ENCODE results near the gene SHISAL2A. TPM values are rescaled to one million over a fixed set of nuclear protein-coding genes. Genes with fewer than 3 reads are reported as not detected.

Gene SHISAL2A
- total and polyA plus RNA-seq, 5 donors from 2014 or later: 4.3 to 27.2 (median 5.9) TPM

DNA sequence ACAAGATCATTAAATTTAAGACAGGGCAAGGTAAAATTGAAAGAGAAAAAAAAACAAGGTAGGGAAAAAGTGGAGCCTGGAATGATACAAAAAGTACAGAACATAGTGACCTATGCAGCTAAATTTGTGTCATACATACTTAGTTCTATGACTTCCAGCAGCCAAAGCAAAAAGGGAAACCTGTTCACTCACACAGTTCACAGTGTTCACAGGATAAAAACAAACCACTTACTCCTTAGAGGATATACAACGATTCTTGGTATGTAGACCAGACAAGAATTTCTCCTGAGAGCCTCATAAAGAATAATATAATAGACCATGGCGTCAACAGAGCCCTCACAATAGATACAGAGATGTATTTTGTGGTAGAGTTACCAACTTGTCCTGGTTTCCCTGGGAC is 37.6 kb downstream of the SHISAL2A start:
- H3K27me3 ChIP-seq (ENCODE audit: control insufficient read depth, insufficient read depth, low read length): no peaks in the 10 kb centered on the region
- H3K9me3 Mint-ChIP-seq: no peaks in the 10 kb centered on the region
- H3K27ac Mint-ChIP-seq: no peak overlapping the region
- no peak overlapping the region for H3K4me3 Mint-ChIP-seq
- H3K4me1 ChIP-seq (ENCODE audit: control insufficient read depth, insufficient read depth, low read length, poor library complexity, severe bottlenecking): no peaks in the 10 kb centered on the region
- no peaks in the 10 kb centered on the region for H3K27me3 Mint-ChIP-seq
- H3K36me3 ChIP-seq (ENCODE audit: control insufficient read depth, insufficient read depth, low read length): peaks cover 30% of the 10 kb centered on the region
- no peak overlapping the region for H3K4me3 ChIP-seq (ENCODE audit: low read depth, low read length)
- H3K9me3 ChIP-seq (ENCODE audit: control insufficient read depth in 2 of 2, low read length in 2 of 2): no peaks in the 10 kb centered on the region
- H3K36me3 Mint-ChIP-seq: peaks cover 36% of the 10 kb centered on the region
- H3K4me1 Mint-ChIP-seq: peaks cover 0 to 11% (median 4%) of the 10 kb centered on the region in 4 donors
- no peak overlapping the region for H3K27ac ChIP-seq (ENCODE audit: insufficient read depth, low read length, poor library complexity, severe bottlenecking)
- ATAC-seq (ENCODE audit: low read depth in 2 of 2) (no peak), DNase-seq (no peak)

DNA sequence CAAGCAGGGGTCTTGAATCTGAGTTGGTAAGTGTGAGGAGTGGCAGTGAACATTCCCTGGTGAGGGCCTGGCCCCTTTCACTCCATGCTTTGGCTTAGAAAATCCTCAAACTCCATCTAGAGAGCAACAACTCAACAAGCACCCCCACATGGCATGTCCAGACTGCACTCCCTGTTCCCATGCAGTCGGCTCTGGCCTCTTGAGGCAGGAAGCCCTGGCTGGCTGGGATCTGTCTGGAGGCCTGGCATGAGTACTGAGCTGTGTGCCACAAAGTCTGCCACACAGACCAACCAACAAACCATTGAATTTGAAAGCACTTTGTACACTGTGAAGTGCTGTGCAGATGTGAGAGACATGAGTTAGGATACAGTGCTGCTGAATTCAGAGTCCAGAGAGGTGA is 40.0 kb downstream of the SHISAL2A start:
- Histone ChIP-seq H3K36me3 (ENCODE audit: control insufficient read depth, insufficient read depth, low read length) (peaks cover 24% of the 10 kb centered on the region), H3K4me1 (ENCODE audit: control insufficient read depth, insufficient read depth, low read length, poor library complexity, severe bottlenecking) (no peaks in the 10 kb centered on the region), H3K27me3 (ENCODE audit: control insufficient read depth, insufficient read depth, low read length) (no peaks in the 10 kb centered on the region), H3K27ac (ENCODE audit: insufficient read depth, low read length, poor library complexity, severe bottlenecking) (no peak overlapping the region), H3K4me3 (ENCODE audit: low read depth, low read length) (no peak overlapping the region), H3K9me3 (ENCODE audit: control insufficient read depth in 2 of 2, low read length in 2 of 2) (no peaks in the 10 kb centered on the region)
- Mint-ChIP-seq H3K27me3 (no peaks in the 10 kb centered on the region), H3K4me3 (no peak overlapping the region), H3K4me1 (peaks cover 0 to 9% (median 4%) of the 10 kb centered on the region in 4 donors), H3K9me3 (no peaks in the 10 kb centered on the region), H3K27ac (peak overlapping the region in 1 of 3 donors; percentile 29), H3K36me3 (peaks cover 38% of the 10 kb centered on the region)
- ATAC-seq (ENCODE audit: low read depth in 2 of 2) (no peak), DNase-seq (no peak)

DNA sequence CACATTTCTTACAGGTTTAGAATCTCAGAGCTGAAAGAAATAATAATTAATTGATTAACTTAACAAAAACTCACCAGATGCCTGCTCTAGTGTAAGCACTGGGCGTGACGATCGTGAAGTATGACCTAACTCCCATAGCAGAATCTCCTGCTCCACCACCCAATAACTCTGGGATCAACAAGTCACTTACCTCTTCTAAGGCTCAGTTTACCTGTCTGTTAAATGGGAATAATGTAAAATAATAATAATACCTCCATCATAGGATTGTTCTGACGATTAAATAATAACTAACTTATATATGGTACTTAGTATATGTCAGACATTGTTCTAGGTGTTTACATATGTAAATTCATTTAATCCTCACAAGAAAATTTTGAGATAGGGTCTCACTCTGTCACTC is 40.5 kb downstream of the SHISAL2A start:
- Mint-ChIP-seq H3K36me3 (peaks cover 35% of the 10 kb centered on the region), H3K27ac (peak overlapping the region; percentile 48 to 75 (median 60)), H3K4me1 (peaks cover 0 to 9% (median 4%) of the 10 kb centered on the region in 4 donors), H3K4me3 (no peak overlapping the region), H3K27me3 (no peaks in the 10 kb centered on the region), H3K9me3 (no peaks in the 10 kb centered on the region)
- DNase-seq (no peak), ATAC-seq (ENCODE audit: low read depth in 2 of 2) (no peak)
- Histone ChIP-seq H3K36me3 (ENCODE audit: control insufficient read depth, insufficient read depth, low read length) (peaks cover 19% of the 10 kb centered on the region), H3K27me3 (ENCODE audit: control insufficient read depth, insufficient read depth, low read length) (no peaks in the 10 kb centered on the region), H3K9me3 (ENCODE audit: control insufficient read depth in 2 of 2, low read length in 2 of 2) (no peaks in the 10 kb centered on the region), H3K27ac (ENCODE audit: insufficient read depth, low read length, poor library complexity, severe bottlenecking) (no peak overlapping the region), H3K4me3 (ENCODE audit: low read depth, low read length) (no peak overlapping the region), H3K4me1 (ENCODE audit: control insufficient read depth, insufficient read depth, low read length, poor library complexity, severe bottlenecking) (no peaks in the 10 kb centered on the region)

GRCh38 chr1:52674497-52675384 is 41.8 kb downstream of the SHISAL2A start:
- no peak overlapping the region for H3K4me3 ChIP-seq (ENCODE audit: low read depth, low read length)
- Mint-ChIP-seq H3K9me3 (no peaks in the 10 kb centered on the region), H3K27me3 (no peaks in the 10 kb centered on the region), H3K27ac (peak overlapping the region; percentile 60 to 87 (median 78)), H3K4me1 (peaks cover 0 to 9% (median 4%) of the 10 kb centered on the region in 4 donors), H3K4me3 (no peak overlapping the region), H3K36me3 (peaks cover 32% of the 10 kb centered on the region)
- no peak overlapping the region for H3K27ac ChIP-seq (ENCODE audit: insufficient read depth, low read length, poor library complexity, severe bottlenecking)
- H3K4me1 ChIP-seq (ENCODE audit: control insufficient read depth, insufficient read depth, low read length, poor library complexity, severe bottlenecking): no peaks in the 10 kb centered on the region
- ATAC-seq (ENCODE audit: low read depth in 2 of 2): peak; percentile 44 to 50
- no peaks in the 10 kb centered on the region for H3K9me3 ChIP-seq (ENCODE audit: control insufficient read depth in 2 of 2, low read length in 2 of 2)
- DNase-seq: peak in 1 of 3 donors; percentile 53
- H3K27me3 ChIP-seq (ENCODE audit: control insufficient read depth, insufficient read depth, low read length): no peaks in the 10 kb centered on the region
- peaks cover 13% of the 10 kb centered on the region for H3K36me3 ChIP-seq (ENCODE audit: control insufficient read depth, insufficient read depth, low read length)

DNA sequence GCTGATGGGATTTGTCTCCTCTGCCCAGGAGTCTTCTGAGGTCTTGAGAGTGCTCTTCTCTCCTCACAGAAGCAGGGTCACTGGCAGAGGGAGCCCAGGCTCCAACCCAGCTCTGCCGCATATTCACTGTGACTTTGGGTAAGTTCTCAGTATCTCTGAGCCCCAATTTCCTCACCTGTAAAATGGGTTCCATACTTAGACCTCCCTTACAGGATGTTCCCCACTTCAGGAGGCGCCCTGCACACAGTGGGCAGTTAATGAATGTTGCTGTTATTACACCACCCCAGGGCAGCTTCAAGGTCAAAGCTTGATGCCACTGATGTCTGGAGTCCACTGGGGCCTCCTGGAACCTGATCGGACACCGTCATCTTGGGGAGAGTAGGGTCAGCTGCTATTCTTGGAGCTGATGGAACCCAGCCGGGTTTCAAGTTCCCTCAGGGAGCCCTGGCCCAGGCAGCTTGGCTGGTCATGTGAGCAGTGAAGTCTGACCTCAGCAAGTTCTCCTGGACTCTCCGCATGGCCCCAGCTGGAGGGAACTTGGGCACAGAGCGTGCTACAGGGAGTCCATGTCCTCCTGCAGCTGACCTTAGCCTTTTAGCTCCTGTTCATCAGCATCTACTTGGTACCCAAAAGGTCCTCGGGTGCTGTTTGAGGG is 43.4 kb downstream of the SHISAL2A start:
- ATAC-seq (ENCODE audit: low read depth in 2 of 2) (no peak), DNase-seq (no peak)
- Mint-ChIP-seq H3K4me1 (peaks cover 0 to 9% (median 5%) of the 10 kb centered on the region in 4 donors), H3K9me3 (no peaks in the 10 kb centered on the region), H3K27me3 (no peaks in the 10 kb centered on the region), H3K4me3 (no peak overlapping the region), H3K27ac (peak overlapping the region in 1 of 3 donors; percentile 1), H3K36me3 (peaks cover 30% of the 10 kb centered on the region)
- Histone ChIP-seq H3K4me1 (ENCODE audit: control insufficient read depth, insufficient read depth, low read length, poor library complexity, severe bottlenecking) (no peaks in the 10 kb centered on the region), H3K27me3 (ENCODE audit: control insufficient read depth, insufficient read depth, low read length) (no peaks in the 10 kb centered on the region), H3K36me3 (ENCODE audit: control insufficient read depth, insufficient read depth, low read length) (peaks cover 7% of the 10 kb centered on the region), H3K27ac (ENCODE audit: insufficient read depth, low read length, poor library complexity, severe bottlenecking) (no peak overlapping the region), H3K9me3 (ENCODE audit: control insufficient read depth in 2 of 2, low read length in 2 of 2) (no peaks in the 10 kb centered on the region), H3K4me3 (ENCODE audit: low read depth, low read length) (no peak overlapping the region)

DNA sequence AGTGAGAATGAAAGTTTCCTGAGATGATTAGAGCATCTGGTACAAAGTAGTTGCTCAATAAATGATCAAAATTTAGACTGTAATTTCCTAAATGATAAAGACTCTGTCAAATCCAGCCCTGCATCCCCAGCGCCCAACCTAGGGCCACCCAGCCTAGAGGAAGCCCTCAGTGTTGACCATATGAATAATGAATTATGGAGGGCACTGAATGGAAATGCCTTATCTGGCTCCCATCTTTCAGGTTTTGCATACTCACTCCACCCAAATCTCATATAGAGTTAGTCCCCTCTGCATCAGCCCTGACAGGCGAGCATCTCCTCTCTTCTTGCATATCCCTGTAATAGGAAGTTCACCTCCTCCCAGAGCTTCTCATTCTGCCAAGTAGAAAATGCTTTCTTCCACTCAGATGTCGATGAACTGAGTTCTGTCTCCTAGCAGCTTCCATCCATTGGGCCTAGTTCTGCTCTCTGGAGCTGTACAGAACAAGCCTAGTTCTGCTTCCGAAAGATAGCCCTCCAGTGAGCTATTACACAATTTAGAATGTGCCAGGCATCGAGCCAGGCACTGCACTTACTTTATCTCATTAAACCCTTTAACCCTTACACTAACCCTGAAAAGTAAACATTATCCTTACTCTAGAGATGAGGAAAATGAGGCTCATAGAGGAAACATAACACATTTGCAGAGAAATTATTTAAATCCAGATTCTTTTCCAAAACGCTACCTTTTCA is 44.3 kb downstream of the SHISAL2A start:
- H3K36me3 Mint-ChIP-seq: peaks cover 30% of the 10 kb centered on the region
- H3K27ac Mint-ChIP-seq: peak overlapping the region in 1 of 3 donors; percentile 77
- Histone ChIP-seq H3K27me3 (ENCODE audit: control insufficient read depth, insufficient read depth, low read length) (no peaks in the 10 kb centered on the region), H3K4me1 (ENCODE audit: control insufficient read depth, insufficient read depth, low read length, poor library complexity, severe bottlenecking) (no peaks in the 10 kb centered on the region), H3K4me3 (ENCODE audit: low read depth, low read length) (no peak overlapping the region), H3K27ac (ENCODE audit: insufficient read depth, low read length, poor library complexity, severe bottlenecking) (no peak overlapping the region), H3K9me3 (ENCODE audit: control insufficient read depth in 2 of 2, low read length in 2 of 2) (no peaks in the 10 kb centered on the region), H3K36me3 (ENCODE audit: control insufficient read depth, insufficient read depth, low read length) (peaks cover 7% of the 10 kb centered on the region)
- no peak overlapping the region for H3K4me3 Mint-ChIP-seq
- H3K27me3 Mint-ChIP-seq: no peaks in the 10 kb centered on the region
- DNase-seq: no peak
- H3K9me3 Mint-ChIP-seq: no peaks in the 10 kb centered on the region
- H3K4me1 Mint-ChIP-seq: peaks cover 0 to 9% (median 5%) of the 10 kb centered on the region in 4 donors
- no peak for ATAC-seq (ENCODE audit: low read depth in 2 of 2)

- H3K27ac Mint-ChIP-seq: peak overlapping the region in 1 of 3 donors; percentile 47
- no peaks in the 10 kb centered on the region for H3K9me3 ChIP-seq (ENCODE audit: control insufficient read depth in 2 of 2, low read length in 2 of 2)
- ATAC-seq (ENCODE audit: low read depth in 2 of 2) (no peak), DNase-seq (no peak)
- H3K36me3 Mint-ChIP-seq: peaks cover 27% of the 10 kb centered on the region
- no peaks in the 10 kb centered on the region for H3K9me3 Mint-ChIP-seq
- no peaks in the 10 kb centered on the region for H3K27me3 Mint-ChIP-seq
- peaks cover 3% of the 10 kb centered on the region for H3K36me3 ChIP-seq (ENCODE audit: control insufficient read depth, insufficient read depth, low read length)
- peaks cover 0 to 13% (median 9%) of the 10 kb centered on the region in 4 donors for H3K4me1 Mint-ChIP-seq
- H3K4me1 ChIP-seq (ENCODE audit: control insufficient read depth, insufficient read depth, low read length, poor library complexity, severe bottlenecking): no peaks in the 10 kb centered on the region
- H3K4me3 ChIP-seq (ENCODE audit: low read depth, low read length): no peak overlapping the region
- H3K27ac ChIP-seq (ENCODE audit: insufficient read depth, low read length, poor library complexity, severe bottlenecking): no peak overlapping the region
- H3K4me3 Mint-ChIP-seq: no peak overlapping the region
- H3K27me3 ChIP-seq (ENCODE audit: control insufficient read depth, insufficient read depth, low read length): no peaks in the 10 kb centered on the region
These were observed 46.1 kb downstream of the SHISAL2A start for GRCh38 chr1:52679048-52679447.

Measured in CD4-positive, CD25-positive, alpha-beta regulatory T cell (primary cell).